HepG2 (cell line): ENCODE data around the gene SAMD10. TPM values are rescaled to one million over a fixed set of nuclear protein-coding genes. Genes with fewer than 3 reads are reported as not detected.

Experiments
- HNRNPK ChIP-seq: fragments of 200-400 bp; formaldehyde crosslinking; IDR thresholded peaks from 2 replicates; pipeline ENCODE4 v1.6.1; 2018; ENCODE audit warnings: low read length, low read depth, moderate library complexity, mild to moderate bottlenecking; ENCODE audit not compliant: poor library complexity, severe bottlenecking
- MZF1 ChIP-seq: sonication (generic); formaldehyde crosslinking; IDR thresholded peaks from 2 replicates; pipeline ENCODE4 v1.8.1; 2023; ENCODE audit warnings: mild to moderate bottlenecking, missing genetic modification reagents, borderline replicate concordance
- NR3C1 ChIP-seq: sonication (generic); formaldehyde crosslinking; IDR thresholded peaks from 2 replicates; pipeline ENCODE4 v1.4.0; 2020; ENCODE audit warnings: missing genetic modification reagents
- SP5 ChIP-seq: IDR thresholded peaks from 2 replicates; pipeline ENCODE4 v1.6.1; 2016; ENCODE audit warnings: low read depth, borderline replicate concordance
- ZEB1 ChIP-seq: IDR thresholded peaks from 2 replicates; pipeline ENCODE4 v1.6.1; 2012; ENCODE audit warnings: mild to moderate bottlenecking, low read depth, inconsistent platforms; ENCODE audit not compliant: insufficient replicate concordance
- ZNF10 ChIP-seq: sonication (generic); formaldehyde crosslinking; IDR thresholded peaks from 2 replicates; pipeline ENCODE4 v1.4.0; 2020; ENCODE audit warnings: mild to moderate bottlenecking, low read depth, missing genetic modification reagents, borderline replicate concordance
- ZNF3 ChIP-seq: IDR thresholded peaks from 2 replicates; pipeline ENCODE4 v1.7.0; 2017; ENCODE audit warnings: inconsistent platforms
- ZNF331 ChIP-seq: sonication (generic); formaldehyde crosslinking; IDR thresholded peaks from 2 replicates; pipeline ENCODE4 v1.4.0; 2020; ENCODE audit warnings: missing genetic modification reagents
- ZNF451 ChIP-seq: sonication (generic); formaldehyde crosslinking; IDR thresholded peaks from 2 replicates; pipeline ENCODE4 v1.5.0; 2020; ENCODE audit warnings: mild to moderate bottlenecking, missing genetic modification reagents
- ZNF460 ChIP-seq: sonication (generic); formaldehyde crosslinking; IDR thresholded peaks from 2 replicates; pipeline ENCODE4 v1.5.1; 2020; ENCODE audit warnings: missing genetic modification reagents, mild to moderate bottlenecking, borderline replicate concordance
- ZNF816 ChIP-seq: sonication (generic); formaldehyde crosslinking; IDR thresholded peaks from 2 replicates; pipeline ENCODE4 v1.8.0; 2022; ENCODE audit warnings: missing genetic modification reagents, mild to moderate bottlenecking, borderline replicate concordance
- polyA plus RNA-seq, 8 experiments: library from polyadenylated mRNA; depleted of rRNA in 3 of 8; stranded (reverse) in 7 of 8; unstranded in 1 of 8; fragments of >200 nt; fragmentation: Illumina TruSeq in 4 of 8; extraction: Trizol in 4 of 8; gene quantifications; 2 replicates each; pipeline versions ENCODE4 v1.2.1 to v1.2.3, GENCODE V29; 2011 to 2016; ENCODE audit warnings: low read depth in 4 of 8, missing spikeins in 1 of 8, mixed read lengths in 1 of 8; ENCODE audit not compliant: insufficient read depth in 1 of 8
- total RNA-seq, 5 experiments: library from RNA; depleted of rRNA; stranded (reverse); fragments of >200 nt; fragmentation: Illumina TruSeq; extraction: Trizol; gene quantifications; 2 replicates each; pipeline ENCODE4 v1.2.3, GENCODE V29; 2016; ENCODE audit warnings: low read depth in 1 of 5
- TF ChIP-seq, protein P1 (sequence below): sonication (generic); formaldehyde crosslinking; IDR thresholded peaks from 2 replicates; pipeline ENCODE4 v1.4.0; 2020; ENCODE audit warnings: mild to moderate bottlenecking, missing genetic modification reagents, borderline replicate concordance
- TF ChIP-seq, protein P2 (sequence below): sonication (generic); formaldehyde crosslinking; IDR thresholded peaks from 2 replicates; pipeline ENCODE4 v1.9.0; 2021; ENCODE audit warnings: missing genetic modification reagents, borderline replicate concordance
- TF ChIP-seq, protein P3 (sequence below): sonication (generic); formaldehyde crosslinking; IDR thresholded peaks from 2 replicates; pipeline ENCODE4 v1.5.0; 2020; ENCODE audit warnings: mild to moderate bottlenecking, missing genetic modification reagents, moderate library complexity
- TF ChIP-seq, protein P4 (sequence below): sonication (generic); formaldehyde crosslinking; IDR thresholded peaks from 2 replicates; pipeline ENCODE4 v1.4.0; 2020; ENCODE audit warnings: mild to moderate bottlenecking, missing genetic modification reagents

SAMD10 gene
- total and polyA plus RNA-seq, 2 of the 13 experiments (the other 11 are each of a cell fraction or from before 2014, with no cell fraction given): 6.1 to 11.0 TPM

DNA sequence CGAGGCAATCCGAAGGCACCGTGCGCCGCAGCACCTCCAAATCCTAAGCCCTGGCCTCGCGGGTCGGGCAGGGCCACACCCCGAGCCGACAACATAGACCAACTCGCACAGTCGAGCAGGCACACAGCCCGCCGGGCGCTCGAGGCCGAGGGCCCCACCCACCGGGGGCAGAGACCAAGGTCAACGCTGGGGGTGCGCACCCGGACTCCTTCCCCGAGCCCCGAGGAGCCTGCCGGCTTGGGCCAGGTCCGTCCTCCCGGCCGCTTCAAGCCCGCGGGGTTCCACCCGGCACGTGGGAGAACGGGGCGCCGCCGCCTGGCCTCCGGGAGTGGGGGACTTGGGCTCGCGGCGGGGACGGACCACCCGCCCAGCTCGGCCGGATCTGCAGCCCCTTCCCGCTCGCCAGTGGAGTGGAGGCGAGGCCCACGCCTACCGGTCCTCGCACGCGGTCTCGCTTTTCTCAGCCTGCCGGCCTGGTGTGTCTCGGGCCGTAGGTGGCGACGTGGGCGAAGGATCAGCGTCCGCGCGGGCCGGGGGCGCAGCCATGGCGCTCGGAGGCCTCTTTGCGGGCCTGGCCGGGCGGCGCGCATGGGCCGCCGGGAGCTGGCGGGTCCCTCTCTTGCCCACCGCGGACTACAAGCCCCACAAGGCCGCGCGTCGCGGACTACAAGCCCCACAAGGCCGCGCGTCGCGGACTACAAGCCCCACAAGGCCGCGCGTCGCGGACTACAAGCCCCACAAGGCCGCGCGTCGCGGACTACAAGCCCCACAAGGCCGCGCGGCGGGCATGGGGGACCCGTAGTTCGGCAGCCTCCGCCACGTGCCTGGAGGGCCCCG, 23.4 kb downstream of the SAMD10 start, which contains the start of gene UCKL1 (continued):
- TF ChIP-seq, protein P1, sequence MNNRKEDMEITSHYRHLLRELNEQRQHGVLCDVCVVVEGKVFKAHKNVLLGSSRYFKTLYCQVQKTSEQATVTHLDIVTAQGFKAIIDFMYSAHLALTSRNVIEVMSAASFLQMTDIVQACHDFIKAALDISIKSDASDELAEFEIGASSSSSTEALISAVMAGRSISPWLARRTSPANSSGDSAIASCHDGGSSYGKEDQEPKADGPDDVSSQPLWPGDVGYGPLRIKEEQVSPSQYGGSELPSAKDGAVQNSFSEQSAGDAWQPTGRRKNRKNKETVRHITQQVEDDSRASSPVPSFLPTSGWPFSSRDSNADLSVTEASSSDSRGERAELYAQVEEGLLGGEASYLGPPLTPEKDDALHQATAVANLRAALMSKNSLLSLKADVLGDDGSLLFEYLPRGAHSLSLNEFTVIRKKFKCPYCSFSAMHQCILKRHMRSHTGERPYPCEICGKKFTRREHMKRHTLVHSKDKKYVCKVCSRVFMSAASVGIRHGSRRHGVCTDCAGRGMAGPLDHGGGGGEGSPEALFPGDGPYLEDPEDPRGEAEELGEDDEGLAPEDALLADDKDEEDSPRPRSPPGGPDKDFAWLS (CRISPR knock-in tag): peak; percentile 99
- TF ChIP-seq, protein P2, sequence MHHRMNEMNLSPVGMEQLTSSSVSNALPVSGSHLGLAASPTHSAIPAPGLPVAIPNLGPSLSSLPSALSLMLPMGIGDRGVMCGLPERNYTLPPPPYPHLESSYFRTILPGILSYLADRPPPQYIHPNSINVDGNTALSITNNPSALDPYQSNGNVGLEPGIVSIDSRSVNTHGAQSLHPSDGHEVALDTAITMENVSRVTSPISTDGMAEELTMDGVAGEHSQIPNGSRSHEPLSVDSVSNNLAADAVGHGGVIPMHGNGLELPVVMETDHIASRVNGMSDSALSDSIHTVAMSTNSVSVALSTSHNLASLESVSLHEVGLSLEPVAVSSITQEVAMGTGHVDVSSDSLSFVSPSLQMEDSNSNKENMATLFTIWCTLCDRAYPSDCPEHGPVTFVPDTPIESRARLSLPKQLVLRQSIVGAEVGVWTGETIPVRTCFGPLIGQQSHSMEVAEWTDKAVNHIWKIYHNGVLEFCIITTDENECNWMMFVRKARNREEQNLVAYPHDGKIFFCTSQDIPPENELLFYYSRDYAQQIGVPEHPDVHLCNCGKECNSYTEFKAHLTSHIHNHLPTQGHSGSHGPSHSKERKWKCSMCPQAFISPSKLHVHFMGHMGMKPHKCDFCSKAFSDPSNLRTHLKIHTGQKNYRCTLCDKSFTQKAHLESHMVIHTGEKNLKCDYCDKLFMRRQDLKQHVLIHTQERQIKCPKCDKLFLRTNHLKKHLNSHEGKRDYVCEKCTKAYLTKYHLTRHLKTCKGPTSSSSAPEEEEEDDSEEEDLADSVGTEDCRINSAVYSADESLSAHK (CRISPR knock-in tag): 0 out of 2 replicates have a peak, but pooled peaks have one; percentile 83
- TF ChIP-seq NR3C1 (CRISPR knock-in tag): peak; percentile 67; the same call in 1 of the 2 replicates
- peak; percentile 24; the same call in 1 of the 2 replicates for TF ChIP-seq MZF1 (CRISPR knock-in tag)
- TF ChIP-seq, protein P3, sequence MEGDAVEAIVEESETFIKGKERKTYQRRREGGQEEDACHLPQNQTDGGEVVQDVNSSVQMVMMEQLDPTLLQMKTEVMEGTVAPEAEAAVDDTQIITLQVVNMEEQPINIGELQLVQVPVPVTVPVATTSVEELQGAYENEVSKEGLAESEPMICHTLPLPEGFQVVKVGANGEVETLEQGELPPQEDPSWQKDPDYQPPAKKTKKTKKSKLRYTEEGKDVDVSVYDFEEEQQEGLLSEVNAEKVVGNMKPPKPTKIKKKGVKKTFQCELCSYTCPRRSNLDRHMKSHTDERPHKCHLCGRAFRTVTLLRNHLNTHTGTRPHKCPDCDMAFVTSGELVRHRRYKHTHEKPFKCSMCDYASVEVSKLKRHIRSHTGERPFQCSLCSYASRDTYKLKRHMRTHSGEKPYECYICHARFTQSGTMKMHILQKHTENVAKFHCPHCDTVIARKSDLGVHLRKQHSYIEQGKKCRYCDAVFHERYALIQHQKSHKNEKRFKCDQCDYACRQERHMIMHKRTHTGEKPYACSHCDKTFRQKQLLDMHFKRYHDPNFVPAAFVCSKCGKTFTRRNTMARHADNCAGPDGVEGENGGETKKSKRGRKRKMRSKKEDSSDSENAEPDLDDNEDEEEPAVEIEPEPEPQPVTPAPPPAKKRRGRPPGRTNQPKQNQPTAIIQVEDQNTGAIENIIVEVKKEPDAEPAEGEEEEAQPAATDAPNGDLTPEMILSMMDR: peak; percentile 19; the same call in 1 of the 2 replicates
- TF ChIP-seq SP5: peak; percentile 97
- peak; percentile 53; the same call in 1 of the 2 replicates for TF ChIP-seq ZNF3 (CRISPR knock-in tag)
- peak; percentile 83 for TF ChIP-seq HNRNPK
- peak; percentile 95 for TF ChIP-seq ZNF331 (CRISPR knock-in tag)
- peak; percentile 99 for TF ChIP-seq ZNF451 (CRISPR knock-in tag)
- TF ChIP-seq ZNF816 (CRISPR knock-in tag): peak; percentile 73; the same call in 1 of the 2 replicates
- TF ChIP-seq ZNF460 (CRISPR knock-in tag): peak; percentile 78; the same call in 1 of the 2 replicates
- TF ChIP-seq, protein P4, sequence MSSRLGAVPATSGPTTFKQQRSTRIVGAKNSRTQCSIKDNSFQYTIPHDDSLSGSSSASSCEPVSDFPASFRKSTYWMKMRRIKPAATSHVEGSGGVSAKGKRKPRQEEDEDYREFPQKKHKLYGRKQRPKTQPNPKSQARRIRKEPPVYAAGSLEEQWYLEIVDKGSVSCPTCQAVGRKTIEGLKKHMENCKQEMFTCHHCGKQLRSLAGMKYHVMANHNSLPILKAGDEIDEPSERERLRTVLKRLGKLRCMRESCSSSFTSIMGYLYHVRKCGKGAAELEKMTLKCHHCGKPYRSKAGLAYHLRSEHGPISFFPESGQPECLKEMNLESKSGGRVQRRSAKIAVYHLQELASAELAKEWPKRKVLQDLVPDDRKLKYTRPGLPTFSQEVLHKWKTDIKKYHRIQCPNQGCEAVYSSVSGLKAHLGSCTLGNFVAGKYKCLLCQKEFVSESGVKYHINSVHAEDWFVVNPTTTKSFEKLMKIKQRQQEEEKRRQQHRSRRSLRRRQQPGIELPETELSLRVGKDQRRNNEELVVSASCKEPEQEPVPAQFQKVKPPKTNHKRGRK: 0 out of 2 replicates have a peak, but pooled peaks have one; percentile 81
- no peak for TF ChIP-seq ZEB1
- TF ChIP-seq ZNF10 (CRISPR knock-in tag): no peak; the same call in 1 of the 2 replicates
